NB4 (cell line): Measurements from ENCODE around the gene CNGA3.

ENCODE experiments used
- POLR2A ChIP-seq: IDR thresholded peaks from 2 replicates; pipeline ENCODE4 v1.6.1; 2011; ENCODE audit warnings: mild to moderate bottlenecking; ENCODE audit not compliant: insufficient read length; ENCODE audit errors: extremely low read depth
- TF ChIP-seq, protein P1 (sequence below): IDR thresholded peaks from one replicate; pipeline ENCODE4 v1.5.1; 2012; ENCODE audit warnings: low read depth, low read length
- TF ChIP-seq, protein P2 (sequence below): IDR thresholded peaks from 2 replicates; pipeline ENCODE4 v1.6.1; 2011; ENCODE audit warnings: low read depth, low read length

DNA sequence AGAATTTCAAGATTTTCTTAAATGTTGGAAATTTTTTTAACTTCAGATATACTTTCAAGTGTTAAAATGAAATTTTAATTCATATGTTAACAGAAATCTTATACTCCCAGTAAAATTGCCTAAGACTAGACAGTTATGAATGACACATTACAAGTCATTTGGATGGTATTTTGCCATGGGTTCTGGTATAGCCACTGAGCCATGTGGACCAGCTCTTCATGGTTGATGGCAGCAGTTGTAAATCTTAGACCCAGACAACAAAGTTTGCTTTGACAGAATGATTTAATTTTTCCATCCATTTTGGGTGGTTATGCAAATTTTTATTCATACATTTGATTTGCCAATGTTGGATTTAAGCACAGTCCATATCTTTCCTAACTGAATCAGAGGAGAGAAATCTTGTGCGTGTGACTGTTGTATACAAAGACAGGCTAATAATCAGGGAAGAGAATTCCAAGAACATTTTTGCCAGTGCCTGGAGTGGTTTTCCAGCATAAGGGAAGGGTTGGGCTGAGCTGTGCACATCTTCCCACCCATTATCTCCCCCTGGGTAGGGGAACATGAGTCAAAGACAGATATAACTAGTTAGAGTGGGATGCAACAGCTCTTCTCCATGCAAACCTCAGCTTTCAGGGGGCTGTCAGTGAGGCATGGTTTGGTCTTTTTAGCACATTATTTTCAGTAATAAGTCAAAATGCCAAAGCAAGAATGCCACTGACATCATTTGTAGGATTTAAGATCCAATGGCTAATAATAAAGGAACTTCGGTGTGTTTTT lies 70.3 kb downstream of the CNGA3 start:
- TF ChIP-seq, protein P1, sequence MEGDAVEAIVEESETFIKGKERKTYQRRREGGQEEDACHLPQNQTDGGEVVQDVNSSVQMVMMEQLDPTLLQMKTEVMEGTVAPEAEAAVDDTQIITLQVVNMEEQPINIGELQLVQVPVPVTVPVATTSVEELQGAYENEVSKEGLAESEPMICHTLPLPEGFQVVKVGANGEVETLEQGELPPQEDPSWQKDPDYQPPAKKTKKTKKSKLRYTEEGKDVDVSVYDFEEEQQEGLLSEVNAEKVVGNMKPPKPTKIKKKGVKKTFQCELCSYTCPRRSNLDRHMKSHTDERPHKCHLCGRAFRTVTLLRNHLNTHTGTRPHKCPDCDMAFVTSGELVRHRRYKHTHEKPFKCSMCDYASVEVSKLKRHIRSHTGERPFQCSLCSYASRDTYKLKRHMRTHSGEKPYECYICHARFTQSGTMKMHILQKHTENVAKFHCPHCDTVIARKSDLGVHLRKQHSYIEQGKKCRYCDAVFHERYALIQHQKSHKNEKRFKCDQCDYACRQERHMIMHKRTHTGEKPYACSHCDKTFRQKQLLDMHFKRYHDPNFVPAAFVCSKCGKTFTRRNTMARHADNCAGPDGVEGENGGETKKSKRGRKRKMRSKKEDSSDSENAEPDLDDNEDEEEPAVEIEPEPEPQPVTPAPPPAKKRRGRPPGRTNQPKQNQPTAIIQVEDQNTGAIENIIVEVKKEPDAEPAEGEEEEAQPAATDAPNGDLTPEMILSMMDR, result no peak
- TF ChIP-seq, protein P2, sequence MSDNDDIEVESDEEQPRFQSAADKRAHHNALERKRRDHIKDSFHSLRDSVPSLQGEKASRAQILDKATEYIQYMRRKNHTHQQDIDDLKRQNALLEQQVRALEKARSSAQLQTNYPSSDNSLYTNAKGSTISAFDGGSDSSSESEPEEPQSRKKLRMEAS, result no peak
- no peak for TF ChIP-seq POLR2A
